Measurements from ENCODE around the gene TWF2. TPM values are rescaled to one million over a fixed set of nuclear protein-coding genes. Genes with fewer than 3 reads are reported as not detected.
A peak's percentile ranks its signal among the peaks of the same experiment; 100 is the strongest.

The TWF2 gene
- total and polyA plus RNA-seq, 2 of the 13 experiments (the other 11 are each of a cell fraction or from before 2014, with no cell fraction given) = 45.5 to 108 TPM

- TF ChIP-seq ZNF318 (CRISPR knock-in tag; IDR thresholded peaks at IDR 0.05) = 0 out of 2 replicates have a peak, but pooled peaks have one; percentile 47
- TF ChIP-seq CHD2 (IDR thresholded peaks at IDR 0.05; ENCODE audit: low read depth, low read length) = no peak
- no peak for TF ChIP-seq ZSCAN31 (CRISPR knock-in tag; IDR thresholded peaks at IDR 0.05; ENCODE audit: low read depth)
- TF ChIP-seq ZNF354B (CRISPR knock-in tag; IDR thresholded peaks at IDR 0.05) = 0 out of 2 replicates have a peak, but pooled peaks have one; percentile 63
- peak; percentile 40 for TF ChIP-seq NR2C2 (CRISPR knock-in tag; IDR thresholded peaks at IDR 0.05; ENCODE audit: borderline replicate concordance)
- no peak for TF ChIP-seq ZNF180 (CRISPR knock-in tag; IDR thresholded peaks at IDR 0.05; ENCODE audit: borderline replicate concordance, low read depth)
- no peak for TF ChIP-seq USF2 (IDR thresholded peaks at IDR 0.05; ENCODE audit: low read depth, low read length)
- TF ChIP-seq USF2 (CRISPR knock-in tag; IDR thresholded peaks at IDR 0.05; ENCODE audit: borderline replicate concordance) = no peak
- no peak for TF ChIP-seq ZBTB42 (CRISPR knock-in tag; IDR thresholded peaks at IDR 0.05)
- no peak for TF ChIP-seq ATF4 (CRISPR knock-in tag; IDR thresholded peaks at IDR 0.05)
- no peak for TF ChIP-seq GLI4 (CRISPR knock-in tag; IDR thresholded peaks at IDR 0.05; ENCODE audit: borderline replicate concordance)
- no peak for TF ChIP-seq ZFP41 (CRISPR knock-in tag; IDR thresholded peaks at IDR 0.05; ENCODE audit: borderline replicate concordance)
- no peak for TF ChIP-seq CHD4 (IDR thresholded peaks at IDR 0.05; ENCODE audit: borderline replicate concordance, low read length)
- peak; percentile 40; the same call in 1 of the 2 replicates for TF ChIP-seq POLR2G (IDR thresholded peaks at IDR 0.05; ENCODE audit: low read depth, low read length)
- peak; percentile 87; the same call in 1 of the 2 replicates for TF ChIP-seq ISX (CRISPR knock-in tag; conservative IDR thresholded peaks at IDR 0.05)
- TF ChIP-seq ZNF749 (CRISPR knock-in tag; IDR thresholded peaks at IDR 0.05; ENCODE audit: borderline replicate concordance) = 0 out of 2 replicates have a peak, but pooled peaks have one; percentile 23
- TF ChIP-seq ZSCAN29 (CRISPR knock-in tag; conservative IDR thresholded peaks at IDR 0.05) = no peak
Measured at GRCh38 chr3:52245322-52246263, 6.6 kb upstream of the TWF2 start, which contains the start of gene PPM1M (continued).
